GM21515 (cell line): ENCODE data around the gene RAB3B.
"Not testable (repeated sequence)": the region's sequence is repeated elsewhere in the genome, so short reads cannot be mapped to it uniquely, and the experiment has no call there.

Experiments
- ATAC-seq: cut with Tn5 transposase; IDR thresholded peaks from one replicate; pipeline ENCODE4 v1.9.1; 2021; ENCODE audit not compliant: unreplicated experiment

Gene RAB3B

DNA sequence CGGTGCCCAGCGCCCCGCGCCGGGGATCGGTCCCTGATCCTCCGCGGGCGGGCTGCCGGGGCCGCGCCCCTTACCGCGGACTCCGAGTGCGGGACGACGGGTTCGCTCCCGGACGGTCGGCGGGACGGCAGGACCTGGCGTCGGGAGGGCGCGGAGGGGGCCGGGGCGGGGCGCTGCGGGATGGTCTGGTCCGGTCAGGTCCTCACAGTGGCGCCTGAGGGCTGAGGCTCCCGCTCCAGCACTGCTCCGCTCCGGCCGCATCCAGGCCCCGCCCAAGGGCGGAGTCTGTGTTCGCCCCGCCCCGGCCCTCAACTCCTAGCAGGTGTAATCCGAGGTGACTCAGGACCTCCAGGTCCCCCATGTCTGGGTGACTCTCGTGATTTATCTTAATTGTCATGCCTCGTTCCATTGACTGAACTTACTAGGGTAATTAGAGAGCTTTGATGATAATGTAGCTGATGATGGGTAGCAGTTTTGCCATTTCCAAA lies at the start of gene RAB3B:
TSS of gene RAB3B (minus strand) at position 223 of the 488 bp plus-strand sequence. CDS start 13,583 bp downstream, outside the sequence.
- ATAC-seq = no peak

DNA sequence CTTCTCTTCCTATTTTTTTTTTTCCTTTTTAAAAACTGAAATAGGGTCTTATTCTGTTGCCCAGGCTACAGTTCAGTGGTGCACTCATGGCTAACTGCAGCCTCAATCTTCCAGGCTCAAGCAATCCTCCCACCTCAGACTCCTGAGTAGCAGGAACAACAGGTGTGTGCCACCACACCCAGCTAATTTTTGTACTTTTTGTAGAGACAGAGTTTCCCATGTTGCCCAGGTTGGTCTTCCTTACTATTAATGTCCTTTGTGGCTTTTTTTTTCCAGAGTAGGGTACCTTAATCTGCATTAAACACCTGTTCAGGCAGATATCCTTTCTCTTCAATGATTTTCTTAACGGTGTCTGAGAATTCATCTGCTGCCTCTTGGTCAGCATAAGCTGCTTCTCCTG lies 47.4 kb upstream of the RAB3B start:
- no peak for ATAC-seq

DNA sequence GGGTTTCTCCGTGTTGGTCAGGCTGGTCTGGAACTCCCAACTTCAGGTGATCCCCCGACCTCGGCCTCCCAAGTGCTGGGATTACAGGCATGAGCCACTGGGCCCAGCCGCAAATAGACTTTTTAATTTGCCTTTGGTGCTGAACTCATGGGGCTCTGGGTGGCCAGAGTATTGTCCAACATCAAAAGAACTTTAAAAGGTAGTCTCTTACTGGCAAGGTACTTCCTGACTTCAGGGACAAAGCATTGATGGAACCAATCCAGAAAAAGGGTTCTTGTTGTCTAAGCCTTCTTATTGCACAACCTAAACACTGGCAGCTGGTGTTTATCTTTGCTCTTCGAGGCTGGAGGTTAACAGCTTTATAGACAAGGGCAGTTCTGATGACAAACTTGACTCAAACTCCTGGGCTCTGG lies 46.9 kb upstream of the RAB3B start:
- no peak for ATAC-seq

GRCh38 chr1:52034050-52034384 lies 43.5 kb upstream of the RAB3B start:
- no peak for ATAC-seq

DNA sequence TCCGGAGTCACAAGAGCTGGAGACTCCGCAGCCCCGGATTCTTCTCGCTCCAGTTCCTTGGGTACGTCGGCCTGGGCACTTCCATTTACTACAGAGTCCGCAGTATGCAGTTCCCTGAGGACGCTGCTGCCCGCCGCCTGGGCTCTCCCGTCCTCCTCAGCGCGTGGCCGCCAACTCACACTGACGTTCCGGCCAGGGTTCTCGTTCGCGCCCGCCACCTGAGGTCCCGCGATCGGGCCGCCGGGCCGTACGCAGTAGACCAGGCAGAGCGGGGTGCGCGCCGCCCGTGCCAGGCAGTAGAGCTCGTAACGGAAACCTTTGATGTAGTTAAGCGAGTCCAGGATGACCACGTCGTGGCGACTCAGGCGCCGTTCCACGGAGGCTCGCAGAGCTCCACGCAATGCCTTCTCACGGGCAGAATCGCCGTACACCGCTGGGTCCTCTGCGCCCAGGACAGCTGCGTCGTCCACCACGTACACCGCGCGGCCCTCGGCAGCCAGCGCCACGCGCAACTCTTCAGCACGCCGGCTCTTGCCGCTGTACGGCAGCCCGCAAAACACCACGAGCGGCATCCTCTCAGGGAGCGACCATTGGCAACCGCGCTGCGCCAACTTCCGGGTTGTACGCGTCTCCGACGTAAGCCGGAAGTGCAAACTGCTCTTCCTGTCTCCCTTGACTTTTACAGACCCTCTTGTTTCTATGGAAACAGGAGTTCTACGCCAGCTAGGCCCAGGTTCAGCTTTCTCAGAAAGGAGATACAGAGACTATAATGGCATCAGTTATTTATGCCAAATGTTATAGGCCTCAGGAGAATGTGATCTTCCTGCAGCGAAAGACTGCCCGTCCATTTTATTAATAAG lies 42.9 kb upstream of the RAB3B start, which contains the start of gene KTI12:
TSS of gene KTI12 (minus strand) at position 621 of the 860 bp plus-strand sequence. CDS start at position 572, 49 bp downstream.
- ATAC-seq = peak; percentile 84

GRCh38 chr1:52032785-52033131 lies 42.3 kb upstream of the RAB3B start:
- ATAC-seq = peak; percentile 44

GRCh38 chr1:52032124-52032784 lies 41.8 kb upstream of the RAB3B start:
- ATAC-seq = peak; percentile 31

GRCh38 chr1:52028839-52029238 lies 38.3 kb upstream of the RAB3B start:
- not testable (repeated sequence) for ATAC-seq

DNA sequence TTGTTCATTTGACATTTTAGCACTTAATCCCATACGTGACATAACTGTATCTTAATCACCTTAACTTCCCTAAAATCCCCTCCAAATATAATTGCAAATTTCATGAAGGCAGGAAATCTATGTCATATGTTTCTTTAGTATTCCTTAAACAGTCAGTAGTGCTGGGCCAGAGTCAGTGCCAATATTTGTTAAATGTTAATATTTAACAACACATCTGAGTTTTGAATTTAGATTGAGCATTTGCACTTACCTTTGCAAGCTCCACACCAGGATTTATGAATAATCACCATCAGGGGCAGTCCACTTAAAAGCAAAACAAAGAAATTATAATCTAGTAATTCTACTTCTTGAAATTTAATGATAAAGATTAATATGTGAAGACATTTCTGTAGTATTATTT lies 37.8 kb upstream of the RAB3B start:
- ATAC-seq = no peak

DNA sequence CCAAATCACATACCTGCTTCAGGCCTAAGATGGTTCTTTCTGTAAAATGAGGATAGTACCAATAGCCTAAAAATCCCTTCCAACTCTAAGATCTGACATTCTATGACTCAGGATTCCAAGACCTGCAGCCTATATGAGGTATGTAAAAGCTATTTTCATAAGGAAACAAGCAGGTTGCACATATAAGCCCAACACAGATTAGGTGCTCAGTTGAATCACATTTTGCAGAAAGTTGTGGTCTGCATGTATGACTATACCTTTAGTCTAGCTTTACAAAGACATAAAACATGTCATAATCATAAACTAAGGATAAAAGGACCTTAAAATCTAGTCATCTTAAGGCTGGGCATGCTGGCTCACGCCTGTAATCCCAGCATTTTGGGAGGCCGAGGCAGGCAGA lies 35.8 kb upstream of the RAB3B start:
- no peak for ATAC-seq

DNA sequence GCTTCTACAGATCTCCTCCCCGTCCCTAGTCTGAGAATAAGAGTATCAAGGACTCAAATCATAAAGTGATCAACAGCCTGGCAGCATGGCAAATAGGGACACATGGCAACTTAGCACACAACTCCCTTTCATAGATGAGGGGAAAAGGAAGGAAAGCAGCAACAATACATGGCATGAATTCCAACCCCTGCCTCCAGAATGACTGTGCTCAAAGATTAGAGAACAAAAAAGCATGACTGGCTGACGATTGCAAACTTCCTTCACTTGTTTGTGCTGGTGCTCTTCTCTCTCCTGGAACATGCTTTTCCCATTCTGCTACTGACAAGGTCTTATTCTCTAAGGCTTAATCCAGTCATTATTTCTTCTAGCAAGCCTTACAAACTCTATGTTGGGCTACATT lies 31.6 kb upstream of the RAB3B start:
- no peak for ATAC-seq

DNA sequence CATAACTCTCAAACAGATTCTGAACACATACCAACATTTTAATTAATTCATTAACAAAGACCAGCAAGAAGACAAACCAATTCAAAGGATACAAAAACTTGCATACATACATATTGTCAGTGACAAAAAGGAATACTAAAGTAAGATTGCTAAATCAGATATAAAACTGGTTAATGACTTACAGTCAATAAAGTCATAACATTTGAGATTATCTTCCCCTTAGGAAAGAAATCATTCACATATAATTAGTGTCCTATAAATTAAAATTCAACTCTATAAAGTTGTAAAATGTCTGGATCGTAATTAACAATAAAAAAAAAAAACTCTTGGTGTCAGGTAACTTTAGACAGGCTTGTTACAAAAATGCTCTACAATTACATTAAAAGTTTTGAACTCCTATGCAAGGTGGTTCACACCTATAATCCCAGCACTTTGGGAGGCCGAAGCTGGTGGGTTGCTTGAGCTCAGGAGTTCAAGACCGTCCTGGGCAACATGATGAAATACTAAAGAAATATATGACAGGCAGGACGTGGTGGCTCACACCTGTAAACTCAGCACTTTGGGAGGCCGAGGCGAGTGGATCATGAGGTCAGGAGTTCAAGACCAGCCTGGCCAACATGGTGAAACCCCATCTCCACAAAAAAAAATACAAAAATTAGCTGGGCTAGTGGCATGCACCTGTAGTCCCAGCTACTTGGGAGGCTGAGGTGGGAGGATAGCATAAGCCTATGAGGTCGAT lies 17.7 kb upstream of the RAB3B start:
- no peak for ATAC-seq

DNA sequence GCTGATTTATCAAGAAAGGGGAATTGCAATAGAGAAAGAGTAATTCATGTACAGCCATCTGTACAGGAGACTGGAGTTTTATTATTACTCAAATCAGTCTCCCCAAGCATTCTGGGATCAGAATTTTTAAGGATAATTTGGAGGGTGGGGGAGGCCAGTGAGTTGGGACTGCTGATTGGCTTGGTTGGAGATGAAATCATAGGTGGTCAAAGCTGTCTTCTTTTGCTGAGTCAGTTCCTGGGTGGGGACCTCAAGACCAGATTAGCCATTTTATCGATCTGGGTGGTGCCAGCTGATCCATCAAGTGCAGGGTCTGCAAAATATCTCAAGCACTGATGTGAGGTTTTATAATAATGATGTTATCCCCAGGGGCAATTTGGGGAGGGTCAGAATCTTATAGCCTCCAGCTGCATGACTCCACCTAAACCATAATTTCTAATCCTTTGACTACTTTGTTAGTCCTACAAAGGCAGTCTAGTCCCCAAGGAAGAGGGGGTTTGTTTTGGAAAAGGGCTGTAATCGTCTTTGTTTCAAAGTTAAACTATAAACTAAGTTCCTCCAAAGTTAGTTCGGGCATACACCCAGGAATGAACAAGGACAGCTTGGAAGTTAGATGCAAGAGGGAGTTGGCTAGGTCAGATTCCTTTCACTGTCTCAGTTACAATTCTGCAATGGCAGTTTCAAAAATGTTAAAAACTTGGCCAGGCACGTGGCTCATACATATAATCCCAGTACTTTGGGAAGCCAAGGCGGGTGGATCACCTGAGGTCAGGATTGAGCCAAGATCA lies 16.9 kb upstream of the RAB3B start:
- no peak for ATAC-seq

- ATAC-seq = not testable (repeated sequence)
Observed at GRCh38 chr1:52006081-52006553, 15.6 kb upstream of the RAB3B start.

DNA sequence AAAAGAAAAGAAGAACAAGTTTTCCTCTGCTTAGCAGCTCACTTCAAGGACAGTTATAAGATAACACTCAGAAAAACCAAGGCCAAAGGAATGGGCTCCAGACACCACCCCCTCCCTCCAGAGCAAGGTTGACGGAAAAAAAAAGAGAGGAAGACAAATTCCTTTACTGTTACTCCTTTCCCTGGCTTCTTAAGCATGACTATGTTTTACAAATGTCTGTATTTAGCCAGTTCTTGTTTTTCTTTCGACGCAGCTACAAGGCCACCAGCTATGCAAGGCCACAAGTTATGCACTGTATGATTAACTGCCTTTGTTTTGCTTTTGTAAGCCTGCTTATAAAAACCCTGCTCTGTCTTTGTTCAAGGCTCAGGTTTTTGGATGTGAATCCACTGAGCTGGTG lies 15.0 kb upstream of the RAB3B start:
- not testable (repeated sequence) for ATAC-seq

GRCh38 chr1:52003877-52004276 lies 13.4 kb upstream of the RAB3B start:
- no peak for ATAC-seq

GRCh38 chr1:52002038-52002917 lies 11.8 kb upstream of the RAB3B start:
- peak; percentile 85 for ATAC-seq

DNA sequence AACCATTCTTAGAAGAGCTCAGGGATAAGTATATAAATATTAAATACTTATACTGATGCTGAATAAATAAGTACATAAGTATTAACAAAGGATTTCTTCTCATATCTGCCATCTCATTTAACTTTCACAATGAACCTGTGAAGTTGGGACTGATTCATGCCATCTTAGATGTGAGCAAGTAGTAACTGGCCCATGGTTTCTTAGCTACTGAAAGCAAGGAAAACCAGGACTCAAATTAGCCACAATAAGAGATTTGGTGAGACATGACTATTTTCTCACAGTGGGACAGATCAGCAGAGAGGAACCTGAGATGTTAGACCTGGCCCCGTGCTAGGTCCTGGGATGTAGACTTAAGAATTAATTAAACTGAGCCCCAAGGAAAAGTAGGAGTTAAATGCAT lies 8.2 kb upstream of the RAB3B start:
- no peak for ATAC-seq

GRCh38 chr1:51997974-51998382 lies 7.5 kb upstream of the RAB3B start:
- ATAC-seq = no peak
